SK-N-MC (cell line): Measurements from ENCODE around the gene ZBTB7C.

Experiments used
- DNase-seq: peaks from one replicate; pipeline ENCODE4 v3.0.0-alpha.2; 2011; ENCODE audit warnings: low read depth, low spot score
- H3K27ac ChIP-seq: fragments of 200-600 bp; sonication (generic); 2 replicates; pipeline ENCODE4 v1.5.1; 2016; ENCODE audit warnings: mixed run types
- H3K36me3 ChIP-seq: fragments of 200-600 bp; sonication (generic); 2 replicates; pipeline ENCODE4 v1.6.1; 2017; ENCODE audit warnings: antibody characterized with exemption, low read length, mixed read lengths; ENCODE audit not compliant: insufficient read depth
- H3K4me3 ChIP-seq: fragments of 200-600 bp; sonication (generic); 2 replicates; pipeline ENCODE4 v1.5.1; 2016
- H3K9ac ChIP-seq: fragments of 200-600 bp; sonication (generic); 2 replicates; pipeline ENCODE4 v1.8.0; 2017; ENCODE audit warnings: mixed run types, mixed read lengths; ENCODE audit not compliant: insufficient read length
- H3K9me3 ChIP-seq: fragments of 200-600 bp; sonication (generic); 2 replicates; pipeline ENCODE4 v1.6.1; 2017; ENCODE audit warnings: low read depth, mild to moderate bottlenecking, antibody characterized with exemption, low read length, moderate library complexity, mixed read lengths
- EZH2 ChIP-seq: fragments of 200-600 bp; sonication (generic); IDR thresholded peaks from one replicate; pipeline ENCODE4 v1.6.1; 2017; ENCODE audit warnings: antibody characterized with exemption
- FOXP2 ChIP-seq: optimal IDR thresholded peaks from 2 replicates; pipeline ENCODE3; 2011; ENCODE audit warnings: mild to moderate bottlenecking, moderate library complexity; ENCODE audit not compliant: insufficient read depth; ENCODE audit errors: extremely low read length, control extremely low read depth
- POLR2AphosphoS5 ChIP-seq: IDR thresholded peaks from 2 replicates; pipeline ENCODE4 v1.6.1; 2012; ENCODE audit warnings: mild to moderate bottlenecking, low read depth, low read length, borderline replicate concordance

ZBTB7C gene

GRCh38 chr18:47996091-47996541 is 413.1 kb downstream of the ZBTB7C start:
- H3K27ac ChIP-seq = no peak overlapping the region
- TF ChIP-seq EZH2 = no peak
- no peak for TF ChIP-seq FOXP2
- TF ChIP-seq POLR2AphosphoS5 = no peak
- no peak overlapping the region for H3K9ac ChIP-seq

GRCh38 chr18:47995654-47996053 is 413.5 kb downstream of the ZBTB7C start:
- Histone ChIP-seq H3K36me3 (no peaks in the 10 kb centered on the region), H3K9ac (no peak overlapping the region), H3K4me3 (no peak overlapping the region), H3K9me3 (no peaks in the 10 kb centered on the region), H3K27ac (no peak overlapping the region)
- DNase-seq = no peak
- TF ChIP-seq EZH2 (no peak), POLR2AphosphoS5 (no peak), FOXP2 (no peak)

More at GRCh38 chr18:47996091-47996541, 413.1 kb downstream of the ZBTB7C start:
- Histone ChIP-seq H3K9me3 (no peaks in the 10 kb centered on the region), H3K36me3 (no peaks in the 10 kb centered on the region), H3K4me3 (no peak overlapping the region)
- no peak for DNase-seq

GRCh38 chr18:47993409-47993808 is 415.8 kb downstream of the ZBTB7C start:
- Histone ChIP-seq H3K9ac (no peak overlapping the region), H3K9me3 (no peaks in the 10 kb centered on the region), H3K27ac (no peak overlapping the region), H3K36me3 (no peaks in the 10 kb centered on the region), H3K4me3 (no peak overlapping the region)
- DNase-seq = no peak
- no peak for TF ChIP-seq FOXP2
- TF ChIP-seq POLR2AphosphoS5 = no peak
- TF ChIP-seq EZH2 = no peak

GRCh38 chr18:47992976-47993375 is 416.2 kb downstream of the ZBTB7C start:
- Histone ChIP-seq H3K27ac (no peak overlapping the region), H3K4me3 (no peak overlapping the region), H3K9me3 (no peaks in the 10 kb centered on the region), H3K9ac (no peak overlapping the region), H3K36me3 (no peaks in the 10 kb centered on the region)
- TF ChIP-seq FOXP2 = no peak
- no peak for TF ChIP-seq EZH2
- no peak for TF ChIP-seq POLR2AphosphoS5
- DNase-seq = no peak

- no peak for DNase-seq
- H3K9ac ChIP-seq = no peak overlapping the region
- no peak overlapping the region for H3K4me3 ChIP-seq
- no peaks in the 10 kb centered on the region for H3K36me3 ChIP-seq
- H3K27ac ChIP-seq = no peak overlapping the region
- no peaks in the 10 kb centered on the region for H3K9me3 ChIP-seq
- no peak for TF ChIP-seq EZH2
- no peak for TF ChIP-seq POLR2AphosphoS5
- TF ChIP-seq FOXP2 = no peak
Observed at GRCh38 chr18:47992266-47992665, 416.9 kb downstream of the ZBTB7C start.

- no peaks in the 10 kb centered on the region for H3K9me3 ChIP-seq
- DNase-seq = no peak
- no peak for TF ChIP-seq FOXP2
- no peak for TF ChIP-seq EZH2
- no peak for TF ChIP-seq POLR2AphosphoS5
- no peak overlapping the region for H3K4me3 ChIP-seq
- H3K27ac ChIP-seq = no peak overlapping the region
- no peaks in the 10 kb centered on the region for H3K36me3 ChIP-seq
- no peak overlapping the region for H3K9ac ChIP-seq
Observed at GRCh38 chr18:47990981-47991380, 418.2 kb downstream of the ZBTB7C start.

GRCh38 chr18:47987388-47987699 is 421.8 kb downstream of the ZBTB7C start:
- no peak overlapping the region for H3K9ac ChIP-seq
- no peak overlapping the region for H3K4me3 ChIP-seq

GRCh38 chr18:47986620-47987387 is 422.4 kb downstream of the ZBTB7C start:
- Histone ChIP-seq H3K36me3 (no peaks in the 10 kb centered on the region), H3K9ac (no peak overlapping the region), H3K9me3 (no peaks in the 10 kb centered on the region), H3K27ac (no peak overlapping the region), H3K4me3 (no peak overlapping the region)
- TF ChIP-seq FOXP2 (no peak), EZH2 (no peak), POLR2AphosphoS5 (no peak)
- DNase-seq = no peak

More at GRCh38 chr18:47987388-47987699, 421.8 kb downstream of the ZBTB7C start:
- Histone ChIP-seq H3K36me3 (no peaks in the 10 kb centered on the region), H3K27ac (no peak overlapping the region), H3K9me3 (no peaks in the 10 kb centered on the region)
- TF ChIP-seq POLR2AphosphoS5 = no peak
- no peak for TF ChIP-seq FOXP2
- TF ChIP-seq EZH2 = no peak
- no peak for DNase-seq

- H3K9ac ChIP-seq = no peak overlapping the region
- H3K36me3 ChIP-seq = no peaks in the 10 kb centered on the region
- no peak overlapping the region for H3K27ac ChIP-seq
- no peaks in the 10 kb centered on the region for H3K9me3 ChIP-seq
- H3K4me3 ChIP-seq = no peak overlapping the region
- DNase-seq = no peak
- no peak for TF ChIP-seq EZH2
Observed at GRCh38 chr18:47985866-47986265, 423.3 kb downstream of the ZBTB7C start.
